Testis (tissue), 2 donors: ENCODE data around the gene PBXIP1.

Source experiments
- CTCF ChIP-seq, 3 experiments: fragments of 450-650 bp in 2 of 3; fragments of 200-600 bp in 1 of 3; sonication (generic) in 1 of 3; IDR thresholded peaks; one replicate each; pipeline ENCODE4 v1.5.1; 2016 to 2019; ENCODE audit warnings: antibody characterized with exemption in 3 of 3, mild to moderate bottlenecking in 2 of 3, moderate library complexity in 1 of 3
- POLR2A ChIP-seq: fragments of 450-650 bp; IDR thresholded peaks from one replicate; pipeline ENCODE4 v1.6.1; 2017; ENCODE audit warnings: antibody characterized with exemption, mild to moderate bottlenecking, moderate library complexity

DNA sequence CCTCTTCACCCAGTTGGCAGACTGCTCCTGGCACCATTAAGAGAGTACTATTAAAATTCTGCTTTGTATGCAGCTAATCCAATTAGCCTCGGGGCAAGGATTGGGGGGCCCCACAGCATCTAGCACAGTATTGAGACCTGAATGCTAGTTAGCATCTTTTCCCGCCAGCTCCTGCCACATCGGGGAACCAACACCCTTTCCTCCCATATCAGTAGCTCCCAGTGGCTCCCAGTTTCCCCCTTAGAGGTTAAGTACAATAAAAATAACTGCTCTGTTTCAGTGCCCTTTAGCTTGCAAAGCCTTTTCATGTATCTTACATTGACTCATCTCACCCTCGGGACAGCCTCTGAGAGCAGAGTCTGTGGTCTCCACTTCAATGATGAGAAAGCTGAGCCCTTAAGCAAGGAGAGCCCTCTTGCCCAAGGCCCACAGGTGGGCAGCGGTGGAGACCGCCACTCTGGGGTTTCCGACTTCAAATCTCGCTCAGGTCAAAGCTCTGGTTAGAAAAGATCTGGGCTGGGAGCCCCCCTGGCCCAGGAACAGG is 15.2 kb downstream of the PBXIP1 start:
- TF ChIP-seq CTCF (IDR thresholded peaks at IDR 0.05) = no peak
- TF ChIP-seq POLR2A = no peak
